GM12891 (cell line): Measurements from ENCODE around the gene LPO.
A peak's percentile ranks its signal among the peaks of the same experiment; 100 is the strongest.

Source experiments
- DNase-seq: peaks from one replicate; pipeline ENCODE4 v3.0.0; 2011; ENCODE audit warnings: low spot score; ENCODE audit not compliant: insufficient read length
- FAIRE-seq: peaks from 2 replicates; lab custom pipeline; 2011; peaks lifted over from hg19 to GRCh38; lab: Jason Lieb, UNC
- PAX5 ChIP-seq: IDR thresholded peaks from 2 replicates; pipeline ENCODE4 v1.6.1; 2011; ENCODE audit warnings: low read length, moderate library complexity, mild to moderate bottlenecking; ENCODE audit not compliant: insufficient read depth, severe bottlenecking
- POLR2A ChIP-seq: IDR thresholded peaks from 2 replicates; pipeline ENCODE4 v1.6.1; 2011; ENCODE audit warnings: low read depth, low read length, control low read depth
- POLR2AphosphoS5 ChIP-seq: IDR thresholded peaks from 2 replicates; pipeline ENCODE4 v1.6.1; 2011; ENCODE audit warnings: low read depth, low read length, control low read depth
- POU2F2 ChIP-seq: IDR thresholded peaks from 2 replicates; pipeline ENCODE4 v1.6.1; 2011; ENCODE audit warnings: low read depth, mild to moderate bottlenecking, control low read depth, low read length, moderate library complexity
- SPI1 ChIP-seq: IDR thresholded peaks from 2 replicates; pipeline ENCODE4 v1.6.1; 2011; ENCODE audit warnings: low read depth, low read length, control low read depth
- TAF1 ChIP-seq: IDR thresholded peaks from 2 replicates; pipeline ENCODE4 v1.6.1; 2011; ENCODE audit warnings: low read depth, low read length, control low read depth

Gene LPO

DNA sequence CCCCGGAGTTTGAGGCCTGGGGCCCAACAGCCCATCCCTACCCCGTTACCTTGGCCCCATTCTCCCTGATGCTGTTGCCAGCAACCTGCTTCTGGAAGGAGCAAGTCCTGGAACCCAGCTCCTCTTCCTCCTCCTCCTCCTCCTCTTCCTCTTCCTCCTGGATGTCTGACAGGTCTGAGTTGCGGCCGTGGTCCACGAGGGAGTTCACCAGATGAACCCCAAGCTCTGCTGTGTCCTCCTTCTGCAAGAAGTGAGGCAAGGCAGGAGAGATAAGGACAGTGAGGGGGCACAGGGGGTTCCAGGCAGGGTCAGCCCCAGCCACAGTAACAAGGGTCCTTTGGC lies 71.5 kb downstream of the LPO start:
- no peak for DNase-seq
- TF ChIP-seq TAF1 (no peak), POLR2AphosphoS5 (no peak), POLR2A (no peak), SPI1 (no peak), POU2F2 (no peak), PAX5 (no peak)
- FAIRE-seq = no peak

DNA sequence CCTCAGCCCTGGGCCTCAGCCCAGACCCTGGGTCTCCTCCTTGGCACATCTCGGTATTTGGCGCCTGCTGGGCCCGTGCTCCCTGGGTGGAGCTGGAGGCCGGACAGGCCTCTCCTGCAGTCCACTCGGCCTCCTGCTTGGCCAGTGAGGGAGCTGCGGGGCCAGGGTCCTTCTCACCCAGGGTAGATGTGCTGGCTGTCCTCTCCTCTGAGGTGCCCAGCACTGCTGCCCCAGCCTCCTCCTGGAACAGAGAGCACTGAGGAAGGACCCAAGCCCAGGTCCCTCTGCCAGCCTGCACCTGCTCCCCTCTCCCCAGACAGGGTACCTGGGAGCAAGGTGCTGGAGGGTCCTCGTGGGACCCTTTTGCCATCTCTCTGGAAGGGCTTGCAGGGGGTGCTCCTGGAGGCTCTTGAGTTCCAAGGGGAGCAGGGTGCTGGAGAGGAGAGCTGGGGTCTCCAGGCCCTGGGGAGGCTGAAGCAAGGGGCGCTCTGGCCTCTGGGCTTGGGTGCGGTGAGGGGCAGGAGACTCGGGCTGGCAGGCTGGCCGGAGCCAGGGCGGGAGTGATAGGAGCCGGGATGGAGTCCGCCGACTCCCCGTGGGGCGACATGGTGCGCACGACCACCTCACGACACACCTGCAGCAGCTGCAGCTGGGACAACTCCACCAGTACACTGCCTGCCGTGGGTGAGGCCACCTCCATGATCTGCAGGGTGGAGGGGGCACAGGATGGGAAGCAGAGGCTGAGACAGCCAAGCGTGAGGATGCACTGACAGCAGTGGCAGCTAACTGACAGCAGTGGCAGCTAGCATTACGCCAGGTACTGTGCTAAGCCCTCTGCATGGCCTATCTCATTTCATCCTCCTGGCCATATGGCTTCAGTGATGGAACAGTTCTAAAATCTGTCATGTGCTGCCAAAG lies 72.4 kb downstream of the LPO start:
- TF ChIP-seq TAF1 = no peak
- no peak for TF ChIP-seq PAX5
- no peak for TF ChIP-seq POLR2A
- TF ChIP-seq SPI1 = no peak
- no peak for TF ChIP-seq POLR2AphosphoS5
- TF ChIP-seq POU2F2 = no peak
- peak; percentile 14 for DNase-seq
- FAIRE-seq = no peak

DNA sequence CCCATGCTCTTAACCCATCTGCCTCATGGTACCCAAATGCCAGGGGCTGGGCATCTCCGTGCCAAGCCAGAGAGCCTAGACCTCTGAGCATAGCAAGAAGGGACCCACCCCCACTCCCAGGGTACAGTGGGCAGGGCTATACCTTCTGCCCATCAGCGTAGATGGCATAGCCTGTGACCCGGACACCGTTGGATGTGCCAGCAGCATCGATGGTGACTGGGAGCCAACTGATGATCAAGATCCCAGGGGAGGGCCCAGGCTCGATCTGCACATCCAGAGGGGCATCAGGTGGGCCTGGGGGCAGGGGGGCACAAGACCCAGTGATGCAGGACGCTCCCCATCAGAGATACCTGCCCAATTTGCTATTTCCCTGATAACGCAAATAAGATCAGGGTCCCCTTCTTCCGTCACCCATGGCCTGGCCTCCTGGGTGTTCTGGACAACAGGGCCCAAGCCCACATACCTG lies 73.1 kb downstream of the LPO start:
- TF ChIP-seq PAX5 (no peak), POLR2A (no peak), SPI1 (no peak), POU2F2 (no peak), TAF1 (no peak), POLR2AphosphoS5 (no peak)
- DNase-seq (peak; percentile 14), FAIRE-seq (no peak)

DNA sequence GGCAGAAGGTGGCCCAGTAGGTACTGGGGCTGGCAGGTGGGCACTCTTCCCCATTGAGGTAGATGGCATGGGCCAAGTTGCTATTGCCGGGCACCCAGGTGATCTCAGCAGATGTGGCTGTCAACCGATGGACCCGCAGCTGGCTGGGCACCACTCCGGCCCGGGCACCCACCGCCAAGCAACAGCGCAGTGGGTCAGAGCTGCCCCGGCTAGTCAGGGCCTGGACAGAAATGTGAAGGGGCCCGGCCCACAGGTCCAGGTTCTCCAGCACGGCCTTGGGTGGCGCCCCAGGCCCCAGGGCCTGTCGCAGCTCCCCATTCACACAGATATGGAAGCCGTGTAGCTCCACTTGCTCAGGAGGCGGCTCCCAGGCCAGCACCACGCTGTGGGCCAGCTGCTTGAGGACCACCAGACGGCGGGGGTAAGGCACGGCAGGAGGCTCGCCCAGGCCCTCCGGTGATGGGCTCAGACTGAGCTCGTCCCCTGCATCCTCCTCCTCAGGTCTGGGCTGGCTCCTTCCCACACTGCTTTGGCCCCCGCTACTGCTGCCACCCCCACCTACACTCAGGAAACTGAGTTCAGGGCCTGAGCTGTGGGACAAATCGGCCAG lies 73.7 kb downstream of the LPO start:
- TF ChIP-seq POU2F2 (no peak), POLR2AphosphoS5 (no peak), POLR2A (no peak), PAX5 (no peak), TAF1 (no peak), SPI1 (no peak)
- DNase-seq = peak; percentile 3
- FAIRE-seq = no peak

DNA sequence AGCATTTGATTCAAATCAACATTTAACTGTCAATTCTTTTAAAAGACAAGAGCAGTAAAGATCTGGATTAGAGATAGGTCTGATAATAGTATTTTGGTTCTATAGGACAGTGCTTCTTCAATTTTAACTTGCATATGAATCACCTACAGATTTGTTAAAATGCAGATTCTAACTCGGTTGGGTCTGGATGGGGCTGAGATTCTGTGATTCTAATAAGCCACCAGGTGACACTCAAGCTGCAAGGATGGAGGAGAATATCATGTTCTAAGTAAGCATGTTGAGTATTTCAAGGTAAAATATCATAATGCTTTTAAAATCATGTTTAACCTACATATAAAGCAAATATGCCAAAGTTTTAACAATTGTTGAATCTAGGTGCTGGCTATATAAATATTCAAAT lies 74.4 kb downstream of the LPO start:
- TF ChIP-seq PAX5 (no peak), POU2F2 (no peak), SPI1 (no peak), POLR2A (no peak), TAF1 (no peak), POLR2AphosphoS5 (no peak)
- no peak for DNase-seq
- no peak for FAIRE-seq

DNA sequence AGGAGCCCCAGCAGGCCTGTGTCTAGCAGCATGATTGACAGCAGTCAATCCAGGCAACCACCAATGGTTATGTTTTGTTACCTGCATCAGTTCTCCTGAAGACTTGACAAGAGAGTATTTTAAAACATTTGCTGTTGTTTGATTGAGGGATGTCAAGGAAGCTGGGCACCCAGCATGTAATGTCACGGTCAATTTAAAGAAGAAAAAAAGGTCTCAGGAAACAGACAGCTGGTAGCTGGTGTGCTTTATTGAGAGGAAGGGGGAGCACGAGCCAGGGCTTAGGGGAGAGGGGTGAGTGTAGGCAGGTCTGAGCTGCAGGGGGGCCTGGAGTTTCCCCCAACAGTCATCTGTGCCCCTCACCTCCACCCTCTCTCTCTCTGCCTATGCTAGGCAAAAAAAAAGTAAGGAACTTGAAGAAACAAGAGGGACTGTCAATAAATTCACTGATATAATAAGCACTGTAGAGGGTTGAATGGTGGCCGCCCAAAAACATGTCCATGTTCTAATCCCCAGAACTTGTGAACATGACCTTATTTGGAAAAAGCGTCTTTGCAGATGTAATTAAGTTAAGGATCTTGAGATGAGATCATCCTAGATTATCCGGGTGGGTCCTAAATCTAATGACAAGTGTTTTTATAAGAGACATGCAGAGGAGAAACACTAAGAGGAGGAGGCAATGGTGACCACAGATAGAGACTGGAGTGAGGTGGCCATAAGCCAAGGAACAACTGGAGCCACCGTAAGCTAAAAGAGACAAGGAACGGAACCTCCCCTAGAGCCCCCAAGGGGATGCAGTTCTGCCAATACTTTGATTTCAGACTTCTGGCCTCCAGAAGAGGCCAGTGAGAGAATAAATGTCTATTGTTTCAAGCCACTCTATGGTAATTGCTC lies 75.7 kb downstream of the LPO start:
- TF ChIP-seq SPI1 = no peak
- no peak for TF ChIP-seq POLR2AphosphoS5
- TF ChIP-seq POLR2A = no peak
- no peak for TF ChIP-seq PAX5
- TF ChIP-seq TAF1 = no peak
- FAIRE-seq = no peak
- DNase-seq = no peak

DNA sequence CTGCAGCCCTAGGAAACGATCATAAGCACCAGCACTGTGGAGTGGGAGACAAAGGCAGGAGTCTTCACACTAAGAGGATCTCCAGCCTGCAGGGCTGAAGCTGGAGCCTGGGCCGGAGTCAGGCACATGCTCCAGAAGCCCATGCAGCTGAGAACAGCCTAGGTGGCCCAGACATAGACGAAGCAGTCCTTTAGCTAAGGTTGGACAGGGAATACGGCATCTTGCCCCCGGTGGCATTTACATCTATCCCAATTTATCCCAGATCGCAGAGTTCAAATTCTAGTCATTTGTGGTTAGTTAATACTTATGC lies 76.3 kb downstream of the LPO start:
- no peak for DNase-seq
- no peak for TF ChIP-seq POLR2AphosphoS5
- TF ChIP-seq POU2F2 = no peak
- no peak for TF ChIP-seq POLR2A
- TF ChIP-seq SPI1 = no peak
- TF ChIP-seq TAF1 = no peak
- FAIRE-seq = no peak

DNA sequence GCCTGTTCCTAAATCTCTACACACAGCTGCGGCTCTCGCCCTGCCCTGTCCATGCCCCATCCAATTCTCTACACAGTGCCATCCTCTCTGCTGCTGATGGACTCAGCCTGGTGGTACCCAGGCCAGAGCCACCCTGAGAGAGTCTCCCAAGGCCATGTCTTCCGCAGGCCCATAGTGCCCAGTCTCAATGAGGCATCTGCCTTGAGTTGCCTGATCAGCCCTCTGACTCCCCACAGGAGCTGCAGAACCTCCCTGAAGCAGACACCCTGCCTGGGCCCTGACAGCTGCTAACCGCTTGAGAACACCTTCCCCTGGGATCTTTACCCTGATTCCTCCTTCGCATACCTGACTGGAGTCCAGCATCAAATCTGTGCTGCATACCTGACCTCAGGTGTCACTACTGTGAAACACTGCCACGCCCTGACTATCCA lies 76.9 kb downstream of the LPO start:
- FAIRE-seq = no peak
- TF ChIP-seq TAF1 (no peak), POU2F2 (no peak), POLR2AphosphoS5 (no peak), SPI1 (no peak), POLR2A (no peak)
- DNase-seq = no peak

DNA sequence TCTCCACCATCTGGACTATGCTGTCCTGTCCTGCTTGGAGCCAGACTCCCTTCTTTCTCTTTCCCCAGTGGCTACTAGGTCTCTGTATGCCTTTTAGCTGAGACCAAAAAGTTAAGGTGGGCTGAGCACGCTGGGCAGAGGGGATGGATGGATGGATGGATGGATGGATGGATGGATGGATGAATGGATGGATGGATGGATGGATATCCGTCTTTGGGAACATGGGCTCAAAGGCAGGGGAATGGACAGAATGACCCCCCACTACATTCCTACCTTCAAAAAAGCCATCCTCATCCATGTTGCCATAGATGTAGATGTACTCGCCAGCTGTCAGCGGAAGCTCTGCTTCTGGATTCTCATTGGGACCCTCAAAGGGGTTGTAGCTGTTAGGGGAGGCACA lies 77.4 kb downstream of the LPO start:
- no peak for FAIRE-seq
- TF ChIP-seq PAX5 (no peak), POLR2A (peak; percentile 44; the same call in 1 of the 2 replicates)
- DNase-seq = no peak
